Esophagus muscularis mucosa (tissue), 4 donors: ENCODE measurements around the gene MEFV. TPM values are rescaled to one million over a fixed set of nuclear protein-coding genes. Genes with fewer than 3 reads are reported as not detected.

Experiments
- DNase-seq: peaks from one replicate; pipeline ENCODE4 v3.0.0-alpha.2; 2017; ENCODE audit errors: extremely low spot score
- H3K27ac ChIP-seq, 4 donors: fragments of 200-600 bp; sonication (generic); replicated peaks in 1 of 4; 1 replicate in 3 of 4; 2 replicates in 1 of 4; pipeline ENCODE4 v1.5.1; 2016 to 2019; ENCODE audit warnings: mild to moderate bottlenecking in 1 of 4
- H3K27me3 ChIP-seq, 4 donors: fragments of 200-600 bp; sonication (generic); one replicate each; pipeline versions ENCODE4 v1.5.1 to v1.6.0; 2016 to 2019
- H3K36me3 ChIP-seq, 4 donors: fragments of 200-600 bp; sonication (generic); one replicate each; pipeline ENCODE4 v1.5.1; 2016 to 2019
- H3K4me1 ChIP-seq, 4 donors: fragments of 200-600 bp; sonication (generic); one replicate each; pipeline ENCODE4 v1.5.1; 2016 to 2019
- H3K4me3 ChIP-seq, 4 donors: fragments of 200-600 bp; sonication (generic); 1 replicate in 2 of 4; 2 replicates in 2 of 4; pipeline ENCODE4 v1.5.1; 2016 to 2019; ENCODE audit warnings: mild to moderate bottlenecking in 4 of 4, moderate library complexity in 1 of 4
- H3K9me3 ChIP-seq, 4 donors: fragments of 200-600 bp; sonication (generic); 1 replicate in 3 of 4; 2 replicates in 1 of 4; pipeline ENCODE4 v1.5.1; 2016 to 2019
- CTCF ChIP-seq, 3 experiments: fragments of 200-600 bp in 2 of 3; fragments of 450-650 bp in 1 of 3; sonication (generic) in 2 of 3; IDR thresholded peaks; one replicate each; pipeline ENCODE4 v1.5.1; 2017 to 2019; ENCODE audit warnings: antibody characterized with exemption in 3 of 3, mild to moderate bottlenecking in 2 of 3, moderate library complexity in 1 of 3
- EP300 ChIP-seq: sonication (generic); formaldehyde crosslinking; IDR thresholded peaks from one replicate; pipeline ENCODE4 v1.6.1; 2017; ENCODE audit warnings: antibody characterized with exemption
- POLR2A ChIP-seq: fragments of 450-650 bp; IDR thresholded peaks from one replicate; pipeline ENCODE4 v1.6.1; 2017; ENCODE audit warnings: antibody characterized with exemption, moderate library complexity, mild to moderate bottlenecking, low read depth
- POLR2AphosphoS5 ChIP-seq, 2 donors: sonication (generic); formaldehyde crosslinking; IDR thresholded peaks; one replicate each; pipeline ENCODE4 v1.6.1; 2017; ENCODE audit warnings: antibody characterized with exemption in 2 of 2
- WGBS: methylation state at CpG from one replicate; pipeline ENCODE4 v1.1.5; 2018; 5-methylcytosine and 5-hydroxymethylcytosine counted together
- intact Hi-C: fragments of 100-400 bp; cut with DNase I; formaldehyde crosslinking; loops from one replicate; pipeline ENCODE4 v1.15.1; 2023
- total RNA-seq, 4 donors: library from RNA; depleted of rRNA; stranded (reverse); fragments of >200 nt; gene quantifications; one replicate each; pipeline versions ENCODE4 v1.1.0 to v1.2.1, GENCODE V29; 2016

The MEFV gene
- total RNA-seq, 4 donors from 2014 or later: 1.2 to 4.0 (median 1.5) TPM

GRCh38 chr16:3195975-3196374, 60.5 kb downstream of the MEFV start:
- TF ChIP-seq CTCF (IDR thresholded peaks at IDR 0.05) (no peak), POLR2A (no peak), EP300 (no peak), POLR2AphosphoS5 (IDR thresholded peaks at IDR 0.05) (no peak)
- H3K4me1 ChIP-seq: peaks cover 0 to 11% (median 3%) of the 10 kb centered on the region in 4 donors
- DNase-seq: no peak
- no peak overlapping the region for H3K27ac ChIP-seq
- H3K27me3 ChIP-seq: peaks cover 0 to 87% (median 54%) of the 10 kb centered on the region in 4 donors
- H3K4me3 ChIP-seq: no peak overlapping the region
- no peaks in the 10 kb centered on the region for H3K9me3 ChIP-seq
- no peaks in the 10 kb centered on the region for H3K36me3 ChIP-seq
- 71% methylated on average over 9 of the region's 10 CpGs for WGBS
- intact Hi-C loops: no loop called here

- Histone ChIP-seq H3K9me3 (no peaks in the 10 kb centered on the region), H3K4me3 (no peak overlapping the region), H3K27ac (no peak overlapping the region), H3K36me3 (no peaks in the 10 kb centered on the region), H3K4me1 (peaks cover 0 to 16% (median 5%) of the 10 kb centered on the region in 4 donors), H3K27me3 (peaks cover 5 to 89% (median 66%) of the 10 kb centered on the region in 4 donors)
- no peak for DNase-seq
- TF ChIP-seq POLR2A (no peak), EP300 (no peak), CTCF (IDR thresholded peaks at IDR 0.05) (no peak), POLR2AphosphoS5 (IDR thresholded peaks at IDR 0.05) (no peak)
- WGBS: 81% methylated on average over 20 of the region's 20 CpGs
- intact Hi-C loops: no loop called here
Measured at GRCh38 chr16:3194792-3195191, 61.6 kb downstream of the MEFV start.

GRCh38 chr16:3193221-3194212, 62.9 kb downstream of the MEFV start:
- H3K4me1 ChIP-seq: peaks cover 9 to 29% (median 16%) of the 10 kb centered on the region in 4 donors
- no peak overlapping the region for H3K27ac ChIP-seq
- TF ChIP-seq EP300: no peak
- TF ChIP-seq CTCF (IDR thresholded peaks at IDR 0.05): no peak
- no peak for TF ChIP-seq POLR2AphosphoS5 (IDR thresholded peaks at IDR 0.05)
- TF ChIP-seq POLR2A: no peak
- H3K36me3 ChIP-seq: no peaks in the 10 kb centered on the region
- 59% methylated on average over 41 of the region's 49 CpGs for WGBS
- no peak overlapping the region for H3K4me3 ChIP-seq
- peaks cover 5 to 95% (median 77%) of the 10 kb centered on the region in 4 donors for H3K27me3 ChIP-seq
- H3K9me3 ChIP-seq: no peaks in the 10 kb centered on the region
- intact Hi-C loops: no loop called here
- DNase-seq: no peak

GRCh38 chr16:3192476-3193019, 63.9 kb downstream of the MEFV start:
- TF ChIP-seq POLR2AphosphoS5 (IDR thresholded peaks at IDR 0.05) (no peak), POLR2A (no peak), EP300 (no peak), CTCF (IDR thresholded peaks at IDR 0.05) (no peak)
- intact Hi-C loops: no loop called here
- no peak for DNase-seq
- H3K4me3 ChIP-seq: no peak overlapping the region
- H3K4me1 ChIP-seq: peaks cover 9 to 34% (median 21%) of the 10 kb centered on the region in 4 donors
- H3K27ac ChIP-seq: no peak overlapping the region
- 26% methylated on average over 36 of the region's 36 CpGs for WGBS
- peaks cover 5 to 98% (median 85%) of the 10 kb centered on the region in 4 donors for H3K27me3 ChIP-seq
- no peaks in the 10 kb centered on the region for H3K9me3 ChIP-seq
- no peaks in the 10 kb centered on the region for H3K36me3 ChIP-seq

Other genes starting within 250 kb of the MEFV start
- under 1 TPM in 3 of 4 donors, not detected in 1; 0.17 to 0.42 (median 0.32) TPM for gene CLDN9, start 243.7 kb downstream of the MEFV start, total RNA-seq
- not detected for gene CLDN6, start 238.4 kb downstream of the MEFV start, total RNA-seq
- gene TNFRSF12A, start 236.3 kb downstream of the MEFV start, total RNA-seq: 100 to 1,000 TPM in 1 of 4 donors, 10 to 100 TPM in 3; 20.9 to 140 (median 57.5) TPM
- 100 to 1,000 TPM in 2 of 4 donors, 10 to 100 TPM in 2; 28.8 to 134 (median 72.2) TPM for gene HCFC1R1, start 232.7 kb downstream of the MEFV start, total RNA-seq
- 10 to 100 TPM; 14.1 to 27.9 (median 23.0) TPM for gene THOC6, start 232.6 kb downstream of the MEFV start, total RNA-seq
- under 1 TPM in 2 of 4 donors, not detected in 2; 0.19 to 0.42 TPM for gene BICDL2, start 219.7 kb downstream of the MEFV start, total RNA-seq
- gene MMP25, start 210.1 kb downstream of the MEFV start, total RNA-seq: 1 to 10 TPM in 1 of 4 donors, under 1 TPM in 3; under 0.01 to 4.5 (median 0.12) TPM
- gene IL32, start 191.0 kb downstream of the MEFV start, total RNA-seq: 10 to 100 TPM; 13.7 to 40.8 (median 31.2) TPM
- not detected for gene ZSCAN10, start 157.3 kb downstream of the MEFV start, total RNA-seq
- 10 to 100 TPM; 10.6 to 25.0 (median 17.1) TPM for gene ZNF205, start 144.0 kb downstream of the MEFV start, total RNA-seq
- gene ZNF213, start 121.6 kb downstream of the MEFV start, total RNA-seq: 10 to 100 TPM in 3 of 4 donors, 1 to 10 TPM in 1; 8.4 to 18.3 (median 13.5) TPM
- gene OR1F1, start 68.4 kb downstream of the MEFV start, total RNA-seq: not detected
- 1 to 10 TPM; 5.8 to 8.2 (median 7.1) TPM for gene ZNF200, start 21.5 kb downstream of the MEFV start, total RNA-seq
- 10 to 100 TPM; 31.1 to 54.3 (median 42.8) TPM for gene ZNF263, start 26.9 kb upstream of the MEFV start, total RNA-seq
- gene TIGD7, start 48.8 kb upstream of the MEFV start, total RNA-seq: 1 to 10 TPM; 4.6 to 8.3 (median 7.6) TPM
- gene ZNF75A, start 48.9 kb upstream of the MEFV start, total RNA-seq: 10 to 100 TPM; 15.4 to 18.9 (median 16.9) TPM
- not detected for gene OR2C1, start 99.3 kb upstream of the MEFV start, total RNA-seq
- 10 to 100 TPM; 12.9 to 16.1 (median 15.2) TPM for gene ZSCAN32, start 144.4 kb upstream of the MEFV start, total RNA-seq
- gene ZNF174, start 144.6 kb upstream of the MEFV start, total RNA-seq: 10 to 100 TPM in 3 of 4 donors, 1 to 10 TPM in 1; 8.9 to 23.2 (median 16.4) TPM
- 1 to 10 TPM; 1.5 to 2.2 (median 1.8) TPM for gene ZNF597, start 186.9 kb upstream of the MEFV start, total RNA-seq
- 10 to 100 TPM; 28.0 to 59.8 (median 47.8) TPM for gene NAA60, start 187.0 kb upstream of the MEFV start, total RNA-seq
- not detected for gene C16orf90, start 238.9 kb upstream of the MEFV start, total RNA-seq
- gene CLUAP1, start 244.4 kb upstream of the MEFV start, total RNA-seq: 10 to 100 TPM; 25.0 to 31.5 (median 26.9) TPM